Prostate gland (tissue), 2 donors: Measurements from ENCODE around the gene PTGER2. TPM values are rescaled to one million over a fixed set of nuclear protein-coding genes. Genes with fewer than 3 reads are reported as not detected.

ENCODE experiments used
- DNase-seq: peaks from one replicate; pipeline ENCODE4 v3.0.0-alpha.2; 2019; ENCODE audit warnings: low spot score
- H3K27ac ChIP-seq, 2 donors: fragments of 200-600 bp; sonication (generic); 2 replicates each; pipeline ENCODE4 v1.5.1; 2017 to 2019
- H3K27me3 ChIP-seq: fragments of 200-600 bp; sonication (generic); replicated peaks from 2 replicates; pipeline ENCODE4 v1.5.1; 2019; ENCODE audit not compliant: insufficient read depth
- H3K36me3 ChIP-seq, 2 donors: fragments of 200-600 bp; sonication (generic); 1 replicate in 1 of 2; 2 replicates in 1 of 2; pipeline versions ENCODE4 v1.5.1 to v1.8.1; 2017 to 2019
- H3K4me1 ChIP-seq: fragments of 200-600 bp; sonication (generic); replicated peaks from 2 replicates; pipeline ENCODE4 v1.5.1; 2019
- H3K4me3 ChIP-seq, 2 donors: fragments of 200-600 bp; sonication (generic); 2 replicates each; pipeline ENCODE4 v1.5.1; 2017 to 2019
- H3K9me3 ChIP-seq: fragments of 200-600 bp; sonication (generic); 2 replicates; pipeline ENCODE4 v1.5.1; 2017
- CTCF ChIP-seq, 4 experiments: fragments of 200-600 bp in 2 of 4; fragments of 450-650 bp in 2 of 4; sonication (generic) in 2 of 4; IDR thresholded peaks; 1 replicate in 3 of 4; 2 replicates in 1 of 4; pipeline ENCODE4 v1.5.1; 2016 to 2019; ENCODE audit warnings: antibody characterized with exemption in 4 of 4, mild to moderate bottlenecking in 2 of 4, moderate library complexity in 2 of 4
- POLR2A ChIP-seq: fragments of 450-650 bp; IDR thresholded peaks from one replicate; pipeline ENCODE4 v1.6.1; 2016; ENCODE audit warnings: antibody characterized with exemption, mild to moderate bottlenecking
- POLR2AphosphoS5 ChIP-seq: sonication (generic); formaldehyde crosslinking; IDR thresholded peaks from one replicate; pipeline ENCODE4 v1.6.1; 2017; ENCODE audit warnings: antibody characterized with exemption
- WGBS: methylation state at CpG from one replicate; pipeline ENCODE4 v1.1.5; 2018; 5-methylcytosine and 5-hydroxymethylcytosine counted together
- intact Hi-C: fragments of 100-400 bp; cut with DNase I; formaldehyde crosslinking; loops from one replicate; pipeline ENCODE4 v1.14.2; 2022
- total RNA-seq, 2 donors: library from RNA; depleted of rRNA; stranded (reverse); fragments of >200 nt; gene quantifications; one replicate each; pipeline ENCODE4 v1.1.0, GENCODE V29; 2016

PTGER2 gene
- total RNA-seq, 2 donors from 2014 or later, result 5.4 to 8.9 TPM

DNA sequence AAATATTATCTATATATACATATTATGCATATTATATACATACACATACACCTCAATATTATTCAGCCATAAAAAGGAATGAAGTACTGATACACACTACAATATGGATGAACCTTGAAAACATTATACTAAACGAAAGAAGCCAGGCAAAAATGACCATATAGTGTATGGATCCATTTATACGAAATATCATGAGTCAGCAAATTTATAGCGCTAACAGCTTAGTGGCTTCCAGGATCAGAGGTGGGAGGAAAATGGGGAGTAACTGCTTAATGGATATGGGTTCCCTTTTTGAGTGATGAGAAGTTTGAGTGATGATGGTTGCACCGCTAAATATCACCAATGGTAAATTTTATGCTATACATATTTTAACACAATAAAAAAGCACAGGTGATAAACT lies 32.7 kb downstream of the PTGER2 start:
- H3K4me3 ChIP-seq, result no peak overlapping the region
- intact Hi-C loops, result no loop called here
- H3K9me3 ChIP-seq, result no peaks in the 10 kb centered on the region
- H3K27ac ChIP-seq, result no peak overlapping the region
- no peak for DNase-seq
- TF ChIP-seq POLR2A (no peak), CTCF (IDR thresholded peaks at IDR 0.05) (no peak), POLR2AphosphoS5 (no peak)
- H3K27me3 ChIP-seq, result no peaks in the 10 kb centered on the region
- no peaks in the 10 kb centered on the region for H3K36me3 ChIP-seq
- WGBS, result 90% methylated on average over 4 of the region's 4 CpGs
- H3K4me1 ChIP-seq, result no peaks in the 10 kb centered on the region

DNA sequence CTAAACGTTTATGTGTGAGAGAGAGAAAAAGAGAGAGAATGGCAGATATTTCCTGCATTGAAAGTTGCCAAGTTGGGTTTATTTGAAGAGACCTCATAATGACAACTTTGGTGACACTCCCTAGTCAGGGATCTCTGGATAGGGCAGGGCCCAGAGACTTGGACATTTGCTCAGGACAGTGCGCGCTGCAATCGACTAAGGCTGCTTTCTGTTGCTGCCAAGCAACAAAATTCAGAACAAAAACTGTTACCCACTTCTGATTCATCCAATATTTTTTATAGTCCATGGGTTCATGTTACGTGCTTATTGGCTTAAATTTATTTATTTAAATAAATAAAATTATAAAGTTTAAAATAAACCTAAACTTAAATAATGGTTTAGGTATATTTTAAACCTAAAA lies 34.2 kb downstream of the PTGER2 start:
- Histone ChIP-seq H3K9me3 (no peaks in the 10 kb centered on the region), H3K36me3 (no peaks in the 10 kb centered on the region), H3K4me3 (no peak overlapping the region), H3K27me3 (no peaks in the 10 kb centered on the region), H3K27ac (no peak overlapping the region), H3K4me1 (no peaks in the 10 kb centered on the region)
- intact Hi-C loops, result no loop called here
- TF ChIP-seq POLR2AphosphoS5, result no peak
- no peak for TF ChIP-seq POLR2A
- TF ChIP-seq CTCF (IDR thresholded peaks at IDR 0.05), result no peak
- DNase-seq, result no peak
- 75% methylated on average over 5 of the region's 5 CpGs for WGBS

DNA sequence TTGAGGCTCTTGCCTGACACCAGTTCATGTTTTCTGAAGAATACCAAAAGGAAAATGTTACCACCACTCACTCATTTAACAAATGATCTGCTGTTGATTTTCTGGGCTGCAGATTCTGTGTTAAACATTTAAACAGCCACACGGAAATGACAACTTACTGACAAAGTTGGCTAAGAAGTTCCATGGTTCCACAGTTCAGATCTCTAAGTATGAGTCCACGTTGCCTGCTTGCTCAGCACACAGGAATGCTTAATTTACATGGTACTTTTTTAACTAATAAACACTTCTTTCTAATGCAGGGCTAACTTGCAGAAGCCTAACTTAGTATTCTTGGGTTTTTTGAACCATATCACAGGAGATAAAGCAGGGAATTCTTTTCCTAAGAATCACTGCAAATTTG lies 34.7 kb downstream of the PTGER2 start:
- Histone ChIP-seq H3K9me3 (no peaks in the 10 kb centered on the region), H3K36me3 (no peaks in the 10 kb centered on the region), H3K4me1 (no peaks in the 10 kb centered on the region), H3K4me3 (no peak overlapping the region), H3K27ac (no peak overlapping the region), H3K27me3 (no peaks in the 10 kb centered on the region)
- TF ChIP-seq POLR2A, result no peak
- no peak for TF ChIP-seq CTCF (IDR thresholded peaks at IDR 0.05)
- TF ChIP-seq POLR2AphosphoS5, result no peak
- intact Hi-C loops, result no loop called here
- WGBS, result 64% methylated on average over 2 of the region's 2 CpGs
- no peak for DNase-seq

- Histone ChIP-seq H3K9me3 (no peaks in the 10 kb centered on the region), H3K4me1 (no peaks in the 10 kb centered on the region), H3K4me3 (no peak overlapping the region), H3K36me3 (no peaks in the 10 kb centered on the region), H3K27me3 (no peaks in the 10 kb centered on the region), H3K27ac (no peak overlapping the region)
- no peak for DNase-seq
- TF ChIP-seq POLR2A (no peak), POLR2AphosphoS5 (no peak), CTCF (IDR thresholded peaks at IDR 0.05) (no peak)
- 86% methylated on average over 2 of the region's 2 CpGs for WGBS
- intact Hi-C loops, result loop anchor here (2.0 kb wide), 1 partner anchor 35 kb away; the partner anchor contains the start of gene PTGER2
Measured at GRCh38 chr14:52349731-52350130, 35.6 kb downstream of the PTGER2 start.

DNA sequence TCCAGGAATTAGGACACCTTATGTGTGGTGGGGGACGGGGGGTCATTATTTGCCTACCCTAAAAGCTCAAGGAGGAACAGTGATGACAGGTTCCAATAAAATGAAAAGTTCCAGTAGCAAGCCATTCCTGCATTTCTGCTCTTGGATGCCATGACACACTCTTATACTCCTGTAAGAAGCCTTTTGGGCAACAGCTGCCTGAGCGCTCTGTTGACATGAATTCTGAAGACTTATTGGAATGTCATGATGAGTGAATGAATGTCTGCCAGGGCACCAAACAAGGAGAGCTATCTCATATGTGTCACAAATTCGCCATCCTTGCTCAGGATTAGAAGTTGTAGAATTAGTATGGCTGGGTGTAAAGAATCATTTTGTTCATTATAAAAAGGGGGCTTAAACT lies 36.3 kb downstream of the PTGER2 start:
- Histone ChIP-seq H3K27ac (peak overlapping the region in 1 of 2 donors; percentile 40), H3K4me3 (no peak overlapping the region), H3K9me3 (no peaks in the 10 kb centered on the region), H3K27me3 (no peaks in the 10 kb centered on the region), H3K36me3 (no peaks in the 10 kb centered on the region), H3K4me1 (no peaks in the 10 kb centered on the region)
- no peak for DNase-seq
- no peak for TF ChIP-seq POLR2AphosphoS5
- no peak for TF ChIP-seq POLR2A
- TF ChIP-seq CTCF (IDR thresholded peaks at IDR 0.05), result no peak
- intact Hi-C loops, result loop anchor here (2.0 kb wide), 1 partner anchor 36 kb away; the partner anchor contains the start of gene PTGER2
- 41% methylated on average over 3 of the region's 3 CpGs for WGBS
